ENCODE results near the gene CARD11.

DNA sequence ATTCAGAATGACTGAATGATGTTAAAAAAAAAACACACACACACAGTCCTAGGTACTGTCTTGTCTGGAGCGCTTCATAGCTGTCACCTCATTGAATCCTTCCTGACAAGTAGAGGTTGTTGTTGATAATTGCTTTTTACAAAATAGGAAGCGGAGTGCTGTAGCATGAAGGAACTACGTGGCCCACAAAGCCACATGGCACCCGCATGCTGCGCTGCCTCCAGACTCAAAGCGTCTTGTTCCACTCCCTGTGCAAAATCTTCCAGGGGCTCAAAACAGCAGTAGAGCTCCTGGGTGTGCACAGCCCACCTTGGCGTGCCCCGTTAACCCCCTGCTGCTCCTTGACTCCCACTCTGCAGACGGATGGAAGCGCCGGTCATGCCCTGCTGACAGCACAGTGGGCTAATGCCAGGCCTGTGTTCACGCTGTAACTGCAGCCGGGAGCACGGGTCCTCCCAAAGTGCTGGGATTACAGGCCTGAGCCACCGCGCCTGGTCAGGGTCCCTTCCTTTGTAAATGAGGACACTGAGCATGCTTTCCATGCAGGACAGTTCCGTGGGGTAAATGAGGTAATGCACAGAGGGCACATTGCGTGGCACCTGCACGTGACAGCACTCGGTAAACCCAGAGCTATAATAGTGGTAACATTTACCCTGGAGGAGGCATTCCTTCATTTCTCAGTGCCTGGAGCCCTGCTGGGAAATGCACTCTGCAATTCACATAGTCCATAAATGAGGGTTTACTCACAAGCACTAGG, 108.5 kb downstream of the CARD11 start:
- TF ChIP-seq POLR2AphosphoS5 (IDR thresholded peaks at IDR 0.05) (no peak), POLR2A (IDR thresholded peaks at IDR 0.05) (no peak)
